GM12864 (cell line): ENCODE data around the gene PIWIL4.

Source experiments
- DNase-seq: peaks from one replicate; pipeline ENCODE4 v3.0.0-alpha.2; 2011; ENCODE audit warnings: low read depth
- H3K4me3 ChIP-seq: 2 replicates; pipeline ENCODE4 v1.5.1; 2011; ENCODE audit warnings: mild to moderate bottlenecking, low read depth, low read length, control low read depth
- CTCF ChIP-seq: IDR thresholded peaks from 2 replicates; pipeline ENCODE4 v1.5.1; 2011; ENCODE audit warnings: low read depth, mild to moderate bottlenecking, moderate library complexity, low read length, control low read depth, inconsistent platforms; ENCODE audit errors: missing control alignments

PIWIL4 gene

GRCh38 chr11:94526645-94527438 is 40.3 kb upstream of the PIWIL4 start:
- no peak for TF ChIP-seq CTCF
- no peak for DNase-seq
- no peak overlapping the region for H3K4me3 ChIP-seq

GRCh38 chr11:94528551-94528950 is 38.6 kb upstream of the PIWIL4 start:
- DNase-seq = no peak
- TF ChIP-seq CTCF = no peak

GRCh38 chr11:94532211-94532610 is 35.0 kb upstream of the PIWIL4 start:
- TF ChIP-seq CTCF = no peak
- no peak overlapping the region for H3K4me3 ChIP-seq
- no peak for DNase-seq

More at GRCh38 chr11:94528551-94528950, 38.6 kb upstream of the PIWIL4 start:
- no peak overlapping the region for H3K4me3 ChIP-seq

- TF ChIP-seq CTCF = no peak
- no peak overlapping the region for H3K4me3 ChIP-seq
- DNase-seq = no peak
Measured at GRCh38 chr11:94533206-94533605, 34.0 kb upstream of the PIWIL4 start.

GRCh38 chr11:94533696-94534630 is 33.2 kb upstream of the PIWIL4 start:
- no peak overlapping the region for H3K4me3 ChIP-seq
- DNase-seq = no peak
- TF ChIP-seq CTCF = no peak

GRCh38 chr11:94536386-94536785 is 30.8 kb upstream of the PIWIL4 start:
- DNase-seq = no peak
- H3K4me3 ChIP-seq = no peak overlapping the region
- TF ChIP-seq CTCF = no peak
